ENCODE measurements around the gene PROS1.

DNA sequence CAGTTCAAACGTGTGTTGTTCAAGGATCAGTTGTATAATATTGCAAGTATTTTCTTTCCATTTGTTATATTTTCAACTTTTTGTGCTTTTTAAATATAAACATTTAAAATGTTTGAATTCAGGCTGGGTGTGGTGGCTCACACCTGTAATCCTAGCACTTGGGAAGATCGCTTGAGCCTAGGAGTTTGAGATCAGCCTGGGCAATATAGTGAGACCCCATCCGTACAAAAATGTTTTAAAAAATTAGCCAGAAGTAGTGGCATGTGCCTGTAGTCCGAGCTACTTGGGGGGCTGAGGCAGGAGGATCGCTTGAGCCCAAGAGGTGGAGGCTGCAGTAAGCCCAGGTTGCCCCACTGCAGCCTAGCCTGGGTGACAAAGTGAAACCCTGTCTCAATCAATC lies 10.9 kb upstream of the PROS1 start:
- TF ChIP-seq, protein P1, sequence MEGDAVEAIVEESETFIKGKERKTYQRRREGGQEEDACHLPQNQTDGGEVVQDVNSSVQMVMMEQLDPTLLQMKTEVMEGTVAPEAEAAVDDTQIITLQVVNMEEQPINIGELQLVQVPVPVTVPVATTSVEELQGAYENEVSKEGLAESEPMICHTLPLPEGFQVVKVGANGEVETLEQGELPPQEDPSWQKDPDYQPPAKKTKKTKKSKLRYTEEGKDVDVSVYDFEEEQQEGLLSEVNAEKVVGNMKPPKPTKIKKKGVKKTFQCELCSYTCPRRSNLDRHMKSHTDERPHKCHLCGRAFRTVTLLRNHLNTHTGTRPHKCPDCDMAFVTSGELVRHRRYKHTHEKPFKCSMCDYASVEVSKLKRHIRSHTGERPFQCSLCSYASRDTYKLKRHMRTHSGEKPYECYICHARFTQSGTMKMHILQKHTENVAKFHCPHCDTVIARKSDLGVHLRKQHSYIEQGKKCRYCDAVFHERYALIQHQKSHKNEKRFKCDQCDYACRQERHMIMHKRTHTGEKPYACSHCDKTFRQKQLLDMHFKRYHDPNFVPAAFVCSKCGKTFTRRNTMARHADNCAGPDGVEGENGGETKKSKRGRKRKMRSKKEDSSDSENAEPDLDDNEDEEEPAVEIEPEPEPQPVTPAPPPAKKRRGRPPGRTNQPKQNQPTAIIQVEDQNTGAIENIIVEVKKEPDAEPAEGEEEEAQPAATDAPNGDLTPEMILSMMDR (conservative IDR thresholded peaks at IDR 0.05; ENCODE audit: low read depth, low read length) = no peak
- TF ChIP-seq EZH2 (IDR thresholded peaks at IDR 0.05; ENCODE audit: borderline replicate concordance, low read depth, low read length, poor library complexity, severe bottlenecking) = no peak
